Adrenal gland (tissue), 12 donors: Measurements from ENCODE around the gene NFKBIE. TPM values are rescaled to one million over a fixed set of nuclear protein-coding genes. Genes with fewer than 3 reads are reported as not detected.
A peak's percentile ranks its signal among the peaks of the same experiment; 100 is the strongest.

Source experiments
- DNase-seq, 7 donors: peaks; one replicate each; pipeline ENCODE4 v3.0.0-alpha.2; 2019 to 2020
- H3K27ac ChIP-seq, 5 donors: fragments of 200-600 bp; sonication (generic) in 4 of 5; 1 replicate in 3 of 5; 2 replicates in 2 of 5; pipeline versions ENCODE4 v1.5.1 to v1.8.0; 2016 to 2020; ENCODE audit warnings: mild to moderate bottlenecking in 1 of 5
- H3K27me3 ChIP-seq: fragments of 200-600 bp; 2 replicates; pipeline ENCODE4 v1.8.0; 2021
- H3K36me3 ChIP-seq, 2 donors: fragments of 200-600 bp; replicated peaks in 1 of 2; 1 replicate in 1 of 2; 2 replicates in 1 of 2; pipeline versions ENCODE4 v1.5.1 to v1.8.0; 2018 to 2022
- H3K4me1 ChIP-seq, 2 donors: fragments of 200-600 bp; replicated peaks in 1 of 2; 1 replicate in 1 of 2; 2 replicates in 1 of 2; pipeline versions ENCODE4 v1.5.1 to v1.8.0; 2018 to 2021
- H3K4me3 ChIP-seq, 4 donors: fragments of 200-600 bp; sonication (generic) in 3 of 4; one replicate each; pipeline ENCODE4 v1.5.1; 2016 to 2018
- H3K9me3 ChIP-seq, 3 donors: fragments of 200-600 bp; sonication (generic) in 1 of 3; replicated peaks in 1 of 3; 1 replicate in 2 of 3; 2 replicates in 1 of 3; pipeline versions ENCODE4 v1.5.1 to v1.8.0; 2016 to 2021
- POLR2A ChIP-seq, 2 donors: fragments of 450-650 bp; IDR thresholded peaks; one replicate each; pipeline ENCODE4 v1.6.1; 2017; ENCODE audit warnings: antibody characterized with exemption in 2 of 2, mild to moderate bottlenecking in 2 of 2, moderate library complexity in 1 of 2
- WGBS, 4 donors: extraction: QIAGEN DNeasy Blood & Tissue Kit in 2 of 4; methylation state at CpG; one replicate each; pipeline versions ENCODE4 v1.1.5 to v1.1.7; 2013 to 2017; 5-methylcytosine and 5-hydroxymethylcytosine counted together
- intact Hi-C, 2 donors: fragments of 100-400 bp; cut with DNase I; formaldehyde crosslinking; loops; one replicate each; pipeline versions ENCODE4 v1.14.1 to v1.15.0; 2022 to 2023
- polyA plus RNA-seq, 3 donors: library from polyadenylated mRNA; stranded (reverse); fragments of 200-250 nt in 2 of 3; fragments of 350-450 nt in 1 of 3; fragmentation: Illumina TruSeq in 1 of 3; extraction: RNeasy Lipid Tissue Mini Kit (QIAGEN cat#74804) in 1 of 3; gene quantifications; one replicate each; pipeline ENCODE4 v1.2.3, GENCODE V29; 2013 to 2014
- total RNA-seq, 9 donors: library from RNA; depleted of rRNA in 4 of 9; stranded (reverse); fragments of >200 nt in 4 of 9; fragments of 120-200 nt in 1 of 9; fragmentation: NEBNext Ultra II Directional in 1 of 9; extraction: Animal tissue kit (Norgen Biotek cat#: 25700) in 1 of 9; gene quantifications; one replicate each; pipeline versions ENCODE4 v1.1.0 to v1.2.4, GENCODE V29; 2013 to 2023
- TF ChIP-seq, protein P1 (sequence below), 6 experiments: fragments of 450-650 bp in 4 of 6; fragments of 200-600 bp in 2 of 6; sonication (generic) in 1 of 6; IDR thresholded peaks; 1 replicate in 5 of 6; 2 replicates in 1 of 6; pipeline versions ENCODE4 v1.5.1 to v1.8.0; 2016 to 2021; ENCODE audit warnings: antibody characterized with exemption in 6 of 6, mild to moderate bottlenecking in 2 of 6, moderate library complexity in 1 of 6
- donor health status: healthy with polysubstance abuse.
- donor health status: Bipolar disorder and iron deficiency.
- donor health status: DM: yes; HTN: yes; CAD: no.
- donor health status: DM: no; HTN: no; CAD: no.
- donor health status: DM: no; HTN: no; CAD: no.
- donor health status: DM: yes; HTN: yes; CAD: no.

NFKBIE gene
- total and polyA plus RNA-seq, 12 donors, result 4.8 to 31.2 (median 10.4) TPM

- peaks cover 35% of the 10 kb centered on the region for H3K27me3 ChIP-seq
- no peak for DNase-seq
Measured at GRCh38 chr6:44271406-44271723, 6.0 kb upstream of the NFKBIE start.

DNA sequence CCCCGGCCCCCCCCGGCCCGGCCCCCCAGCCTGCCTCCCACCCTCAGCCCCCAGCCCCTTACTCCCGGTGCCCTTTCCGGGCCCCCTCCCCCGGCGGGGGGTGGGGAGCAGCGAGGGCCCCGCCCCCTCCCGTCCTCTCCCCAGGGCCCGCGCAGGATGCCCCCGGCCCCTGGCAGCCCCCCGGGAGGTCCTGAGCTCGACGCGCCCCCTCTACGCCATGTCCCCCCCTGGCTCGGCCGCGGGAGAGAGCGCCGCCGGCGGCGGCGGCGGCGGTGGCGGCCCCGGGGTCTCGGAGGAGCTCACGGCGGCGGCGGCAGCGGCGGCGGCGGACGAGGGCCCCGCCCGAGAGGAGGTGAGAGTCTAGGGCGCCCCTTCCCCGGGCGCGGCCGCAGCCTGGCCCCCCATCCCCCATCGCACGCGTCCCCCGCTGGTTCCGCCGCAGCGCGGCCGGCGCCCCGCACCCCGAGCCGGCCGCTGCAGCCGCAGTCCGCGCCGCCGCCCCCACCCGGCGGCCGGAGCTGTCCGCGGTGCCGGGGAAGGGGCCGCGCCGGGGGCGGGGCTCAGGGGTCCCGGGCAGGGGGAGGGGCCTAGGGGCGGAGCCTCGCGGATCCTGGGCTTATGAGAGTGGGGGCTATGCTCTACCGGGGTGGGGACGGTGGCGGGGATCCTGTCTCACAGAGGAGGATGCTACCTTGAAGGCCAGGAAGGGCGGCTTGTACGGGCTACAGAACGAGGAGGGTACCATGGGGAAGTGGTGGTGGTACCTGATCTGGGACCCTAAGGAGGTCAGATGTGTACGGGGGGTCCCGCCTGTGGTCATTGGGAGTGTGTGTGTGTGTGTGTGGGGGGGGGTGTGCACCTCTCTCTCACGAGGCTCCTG is 5.4 kb upstream of the NFKBIE start:
- 2 to 7% (median 4%) methylated on average over 4 to 83 of the region's 90 CpGs for WGBS, 4 donors
- H3K36me3 ChIP-seq, result no peaks in the 10 kb centered on the region
- H3K9me3 ChIP-seq, result no peaks in the 10 kb centered on the region
- H3K4me3 ChIP-seq, result peak overlapping the region in 1 of 4 donors; percentile 55
- no peak for DNase-seq
- H3K27me3 ChIP-seq, result peaks cover 29% of the 10 kb centered on the region
- TF ChIP-seq, protein P1, sequence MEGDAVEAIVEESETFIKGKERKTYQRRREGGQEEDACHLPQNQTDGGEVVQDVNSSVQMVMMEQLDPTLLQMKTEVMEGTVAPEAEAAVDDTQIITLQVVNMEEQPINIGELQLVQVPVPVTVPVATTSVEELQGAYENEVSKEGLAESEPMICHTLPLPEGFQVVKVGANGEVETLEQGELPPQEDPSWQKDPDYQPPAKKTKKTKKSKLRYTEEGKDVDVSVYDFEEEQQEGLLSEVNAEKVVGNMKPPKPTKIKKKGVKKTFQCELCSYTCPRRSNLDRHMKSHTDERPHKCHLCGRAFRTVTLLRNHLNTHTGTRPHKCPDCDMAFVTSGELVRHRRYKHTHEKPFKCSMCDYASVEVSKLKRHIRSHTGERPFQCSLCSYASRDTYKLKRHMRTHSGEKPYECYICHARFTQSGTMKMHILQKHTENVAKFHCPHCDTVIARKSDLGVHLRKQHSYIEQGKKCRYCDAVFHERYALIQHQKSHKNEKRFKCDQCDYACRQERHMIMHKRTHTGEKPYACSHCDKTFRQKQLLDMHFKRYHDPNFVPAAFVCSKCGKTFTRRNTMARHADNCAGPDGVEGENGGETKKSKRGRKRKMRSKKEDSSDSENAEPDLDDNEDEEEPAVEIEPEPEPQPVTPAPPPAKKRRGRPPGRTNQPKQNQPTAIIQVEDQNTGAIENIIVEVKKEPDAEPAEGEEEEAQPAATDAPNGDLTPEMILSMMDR (IDR thresholded peaks at IDR 0.05), result no peak
- no peak for TF ChIP-seq POLR2A (IDR thresholded peaks at IDR 0.05)
- intact Hi-C loops, result loop anchor here in 1 of 2 donors (5.0 kb wide), 1 partner anchor 67 kb away; no protein-coding TSS in a partner anchor
- peaks cover 0 to 3% of the 10 kb centered on the region in 2 donors for H3K4me1 ChIP-seq
- H3K27ac ChIP-seq, result no peak overlapping the region

More at GRCh38 chr6:44271406-44271723, 6.0 kb upstream of the NFKBIE start:
- no peak overlapping the region for H3K27ac ChIP-seq
- H3K36me3 ChIP-seq, result no peaks in the 10 kb centered on the region
- no peaks in the 10 kb centered on the region for H3K9me3 ChIP-seq
- intact Hi-C loops, result loop anchor here in 1 of 2 donors (5.0 kb wide), 1 partner anchor 66 kb away; no protein-coding TSS in a partner anchor
- 69 to 88% (median 81%) methylated on average over 3 to 6 of the region's 6 CpGs for WGBS, 4 donors
- peaks cover 0 to 8% of the 10 kb centered on the region in 2 donors for H3K4me1 ChIP-seq
- TF ChIP-seq POLR2A (IDR thresholded peaks at IDR 0.05), result no peak
- TF ChIP-seq, protein P1 (IDR thresholded peaks at IDR 0.05), result no peak
- no peak overlapping the region for H3K4me3 ChIP-seq

DNA sequence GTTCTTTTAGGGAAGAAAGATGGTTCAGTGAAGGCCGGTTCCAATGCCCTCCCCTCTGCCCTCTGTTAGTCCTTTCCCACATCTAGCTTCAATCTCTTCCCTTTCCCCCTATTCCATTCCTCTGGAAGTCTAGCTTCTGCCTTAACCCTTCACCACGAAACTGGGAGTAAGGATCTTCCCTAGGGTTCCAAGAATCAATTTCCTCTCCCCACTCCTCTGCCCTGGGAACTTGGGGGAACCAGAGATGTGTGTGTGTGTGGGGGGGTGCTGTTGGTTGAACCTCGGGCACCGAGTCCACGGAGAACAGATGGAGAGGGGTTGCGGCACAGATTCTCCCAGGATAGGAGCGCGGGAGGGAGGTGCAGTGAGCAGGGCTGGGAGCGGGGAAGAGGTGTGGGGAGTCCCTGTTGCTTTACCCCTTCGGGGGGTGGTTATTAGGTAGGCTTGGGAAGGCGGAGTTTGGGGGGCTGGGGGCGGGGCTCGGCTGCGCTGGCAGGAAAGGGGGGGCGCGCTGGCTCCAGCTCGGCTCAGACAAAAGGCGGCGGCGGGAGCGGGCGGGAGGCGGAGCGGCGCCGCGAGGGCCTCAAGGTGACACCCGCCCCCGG is 4.7 kb upstream of the NFKBIE start, which contains the start of gene TMEM151B:
Gene TMEM151B (plus strand): TSS at position 530 of the 605 bp plus-strand sequence. CDS start 293 bp downstream, outside the sequence.
- Histone ChIP-seq H3K4me3 (peak within 1 kb of the TSS in 1 of 4 donors; percentile 55), H3K27ac (no peak within 1 kb of the TSS), H3K36me3 (no peaks in the 10 kb centered on the region), H3K4me1 (peaks cover 0 to under 1% of the 10 kb centered on the region in 2 donors), H3K9me3 (no peaks in the 10 kb centered on the region), H3K27me3 (peaks cover 22% of the 10 kb centered on the region)
- intact Hi-C loops, result loop anchor here (2.0 to 5.0 kb wide), 2 partner anchors 67 to 69 kb away; no protein-coding TSS in a partner anchor
- DNase-seq, result peak in 1 of 7 donors; percentile 58
- 15 to 55% (median 24%) methylated on average over 9 to 26 of the region's 29 CpGs for WGBS, 4 donors
- TF ChIP-seq POLR2A (IDR thresholded peaks at IDR 0.05), result no peak

- intact Hi-C loops, result loop anchor here in 1 of 2 donors (2.0 kb wide), 1 partner anchor 69 kb away; no protein-coding TSS in a partner anchor
- H3K9me3 ChIP-seq, result no peaks in the 10 kb centered on the region
- DNase-seq, result no peak
- no peak for TF ChIP-seq POLR2A (IDR thresholded peaks at IDR 0.05)
- TF ChIP-seq, protein P1 (IDR thresholded peaks at IDR 0.05), result no peak
- H3K36me3 ChIP-seq, result no peaks in the 10 kb centered on the region
- WGBS, 4 donors, result 55 to 70% (median 61%) methylated on average over 1 of the region's 1 CpG
- H3K4me3 ChIP-seq, result no peak overlapping the region
- peaks cover 6 to 7% of the 10 kb centered on the region in 2 donors for H3K4me1 ChIP-seq
- H3K27me3 ChIP-seq, result peaks cover 22% of the 10 kb centered on the region
- no peak overlapping the region for H3K27ac ChIP-seq
Measured at GRCh38 chr6:44269178-44269920, 4.0 kb upstream of the NFKBIE start.
